ENCODE results near the gene MBP.

Gene MBP

GRCh38 chr18:77150588-77150987, 18.0 kb upstream of the MBP start:
- Histone ChIP-seq H3K4me1 (ENCODE audit: control insufficient read depth, insufficient read depth, low read length) (no peaks in the 10 kb centered on the region), H3K36me3 (ENCODE audit: control insufficient read depth, insufficient read depth, low read length) (no peaks in the 10 kb centered on the region), H3K9me3 (ENCODE audit: control insufficient read depth, insufficient read depth, low read length) (no peaks in the 10 kb centered on the region), H3K27me3 (ENCODE audit: control insufficient read depth, insufficient read depth, low read length) (no peaks in the 10 kb centered on the region), H3K4me3 (ENCODE audit: low read depth, low read length) (no peak overlapping the region), H3K9ac (ENCODE audit: low read depth, low read length) (no peak overlapping the region)

GRCh38 chr18:77148289-77148688, 15.7 kb upstream of the MBP start:
- H3K36me3 ChIP-seq (ENCODE audit: control insufficient read depth, insufficient read depth, low read length), result no peaks in the 10 kb centered on the region
- no peaks in the 10 kb centered on the region for H3K4me1 ChIP-seq (ENCODE audit: control insufficient read depth, insufficient read depth, low read length)
- no peaks in the 10 kb centered on the region for H3K27me3 ChIP-seq (ENCODE audit: control insufficient read depth, insufficient read depth, low read length)
- H3K9ac ChIP-seq (ENCODE audit: low read depth, low read length), result no peak overlapping the region
- H3K9me3 ChIP-seq (ENCODE audit: control insufficient read depth, insufficient read depth, low read length), result no peaks in the 10 kb centered on the region
- no peak overlapping the region for H3K4me3 ChIP-seq (ENCODE audit: low read depth, low read length)

GRCh38 chr18:77147418-77147852, 14.9 kb upstream of the MBP start:
- no peaks in the 10 kb centered on the region for H3K4me1 ChIP-seq (ENCODE audit: control insufficient read depth, insufficient read depth, low read length)
- no peak overlapping the region for H3K9ac ChIP-seq (ENCODE audit: low read depth, low read length)
- H3K4me3 ChIP-seq (ENCODE audit: low read depth, low read length), result no peak overlapping the region
- no peaks in the 10 kb centered on the region for H3K27me3 ChIP-seq (ENCODE audit: control insufficient read depth, insufficient read depth, low read length)
- no peaks in the 10 kb centered on the region for H3K9me3 ChIP-seq (ENCODE audit: control insufficient read depth, insufficient read depth, low read length)
- H3K36me3 ChIP-seq (ENCODE audit: control insufficient read depth, insufficient read depth, low read length), result no peaks in the 10 kb centered on the region

GRCh38 chr18:77146249-77147080, 13.9 kb upstream of the MBP start:
- Histone ChIP-seq H3K27me3 (ENCODE audit: control insufficient read depth, insufficient read depth, low read length) (no peaks in the 10 kb centered on the region), H3K4me3 (ENCODE audit: low read depth, low read length) (no peak overlapping the region), H3K4me1 (ENCODE audit: control insufficient read depth, insufficient read depth, low read length) (no peaks in the 10 kb centered on the region), H3K36me3 (ENCODE audit: control insufficient read depth, insufficient read depth, low read length) (no peaks in the 10 kb centered on the region), H3K9ac (ENCODE audit: low read depth, low read length) (no peak overlapping the region), H3K9me3 (ENCODE audit: control insufficient read depth, insufficient read depth, low read length) (no peaks in the 10 kb centered on the region)

- no peaks in the 10 kb centered on the region for H3K36me3 ChIP-seq (ENCODE audit: control insufficient read depth, insufficient read depth, low read length)
- no peak overlapping the region for H3K4me3 ChIP-seq (ENCODE audit: low read depth, low read length)
- H3K4me1 ChIP-seq (ENCODE audit: control insufficient read depth, insufficient read depth, low read length), result no peaks in the 10 kb centered on the region
- no peaks in the 10 kb centered on the region for H3K27me3 ChIP-seq (ENCODE audit: control insufficient read depth, insufficient read depth, low read length)
- H3K9ac ChIP-seq (ENCODE audit: low read depth, low read length), result no peak overlapping the region
- no peaks in the 10 kb centered on the region for H3K9me3 ChIP-seq (ENCODE audit: control insufficient read depth, insufficient read depth, low read length)
Observed at GRCh38 chr18:77145364-77145901, 12.8 kb upstream of the MBP start.

- Histone ChIP-seq H3K4me1 (ENCODE audit: control insufficient read depth, insufficient read depth, low read length) (no peaks in the 10 kb centered on the region), H3K27me3 (ENCODE audit: control insufficient read depth, insufficient read depth, low read length) (no peaks in the 10 kb centered on the region), H3K36me3 (ENCODE audit: control insufficient read depth, insufficient read depth, low read length) (no peaks in the 10 kb centered on the region), H3K9me3 (ENCODE audit: control insufficient read depth, insufficient read depth, low read length) (no peaks in the 10 kb centered on the region), H3K4me3 (ENCODE audit: low read depth, low read length) (no peak overlapping the region), H3K9ac (ENCODE audit: low read depth, low read length) (no peak overlapping the region)
Observed at GRCh38 chr18:77144451-77145118, 12.0 kb upstream of the MBP start.

GRCh38 chr18:77144046-77144445, 11.5 kb upstream of the MBP start:
- no peaks in the 10 kb centered on the region for H3K27me3 ChIP-seq (ENCODE audit: control insufficient read depth, insufficient read depth, low read length)
- no peak overlapping the region for H3K9ac ChIP-seq (ENCODE audit: low read depth, low read length)

GRCh38 chr18:77143196-77143595, 10.6 kb upstream of the MBP start:
- no peaks in the 10 kb centered on the region for H3K27me3 ChIP-seq (ENCODE audit: control insufficient read depth, insufficient read depth, low read length)
- no peak overlapping the region for H3K9ac ChIP-seq (ENCODE audit: low read depth, low read length)
- no peaks in the 10 kb centered on the region for H3K4me1 ChIP-seq (ENCODE audit: control insufficient read depth, insufficient read depth, low read length)
- no peak overlapping the region for H3K4me3 ChIP-seq (ENCODE audit: low read depth, low read length)
- H3K36me3 ChIP-seq (ENCODE audit: control insufficient read depth, insufficient read depth, low read length), result no peaks in the 10 kb centered on the region
- no peaks in the 10 kb centered on the region for H3K9me3 ChIP-seq (ENCODE audit: control insufficient read depth, insufficient read depth, low read length)

More at GRCh38 chr18:77144046-77144445, 11.5 kb upstream of the MBP start:
- H3K4me1 ChIP-seq (ENCODE audit: control insufficient read depth, insufficient read depth, low read length), result no peaks in the 10 kb centered on the region
- no peaks in the 10 kb centered on the region for H3K36me3 ChIP-seq (ENCODE audit: control insufficient read depth, insufficient read depth, low read length)
- H3K9me3 ChIP-seq (ENCODE audit: control insufficient read depth, insufficient read depth, low read length), result no peaks in the 10 kb centered on the region
- H3K4me3 ChIP-seq (ENCODE audit: low read depth, low read length), result no peak overlapping the region

GRCh38 chr18:77141401-77142118, 9.0 kb upstream of the MBP start:
- Histone ChIP-seq H3K4me1 (ENCODE audit: control insufficient read depth, insufficient read depth, low read length) (no peaks in the 10 kb centered on the region), H3K4me3 (ENCODE audit: low read depth, low read length) (no peak overlapping the region), H3K9me3 (ENCODE audit: control insufficient read depth, insufficient read depth, low read length) (no peaks in the 10 kb centered on the region), H3K9ac (ENCODE audit: low read depth, low read length) (no peak overlapping the region), H3K36me3 (ENCODE audit: control insufficient read depth, insufficient read depth, low read length) (no peaks in the 10 kb centered on the region), H3K27me3 (ENCODE audit: control insufficient read depth, insufficient read depth, low read length) (no peaks in the 10 kb centered on the region)

GRCh38 chr18:77140439-77141109, 8.0 kb upstream of the MBP start:
- Histone ChIP-seq H3K36me3 (ENCODE audit: control insufficient read depth, insufficient read depth, low read length) (no peaks in the 10 kb centered on the region), H3K4me1 (ENCODE audit: control insufficient read depth, insufficient read depth, low read length) (no peaks in the 10 kb centered on the region), H3K9me3 (ENCODE audit: control insufficient read depth, insufficient read depth, low read length) (no peaks in the 10 kb centered on the region), H3K27me3 (ENCODE audit: control insufficient read depth, insufficient read depth, low read length) (no peaks in the 10 kb centered on the region), H3K9ac (ENCODE audit: low read depth, low read length) (no peak overlapping the region), H3K4me3 (ENCODE audit: low read depth, low read length) (no peak overlapping the region)

GRCh38 chr18:77140030-77140429, 7.4 kb upstream of the MBP start:
- Histone ChIP-seq H3K9me3 (ENCODE audit: control insufficient read depth, insufficient read depth, low read length) (no peaks in the 10 kb centered on the region), H3K4me1 (ENCODE audit: control insufficient read depth, insufficient read depth, low read length) (no peaks in the 10 kb centered on the region), H3K4me3 (ENCODE audit: low read depth, low read length) (no peak overlapping the region), H3K27me3 (ENCODE audit: control insufficient read depth, insufficient read depth, low read length) (no peaks in the 10 kb centered on the region), H3K36me3 (ENCODE audit: control insufficient read depth, insufficient read depth, low read length) (no peaks in the 10 kb centered on the region), H3K9ac (ENCODE audit: low read depth, low read length) (no peak overlapping the region)
